Neural cell (in vitro differentiated cells): Measurements from ENCODE around the gene ELOA. TPM values are rescaled to one million over a fixed set of nuclear protein-coding genes. Genes with fewer than 3 reads are reported as not detected.

Experiments
- H2AFZ ChIP-seq: fragments of 200-600, 300-800 bp; sonication (generic), shearing (Covaris generic); 2 replicates; pipeline ENCODE4 v1.6.0; 2014; ENCODE audit warnings: low read depth, mild to moderate bottlenecking, antibody characterized with exemption, low read length, moderate library complexity
- H3F3A ChIP-seq: fragments of 200-600 bp; shearing (Covaris generic); 2 replicates; pipeline ENCODE4 v1.6.1; 2016; ENCODE audit warnings: mild to moderate bottlenecking, moderate library complexity, mixed read lengths, antibody characterized with exemption, low read length; ENCODE audit not compliant: insufficient read depth, poor library complexity, severe bottlenecking
- H3K27ac ChIP-seq: fragments of 200-600, 300-800 bp; sonication (generic), shearing (Covaris generic); 2 replicates; pipeline ENCODE4 v1.5.1; 2014; ENCODE audit warnings: mild to moderate bottlenecking, low read length, moderate library complexity
- H3K27me3 ChIP-seq: fragments of 300-800, 200-600 bp; sonication (generic), shearing (Covaris generic); 2 replicates; pipeline ENCODE4 v1.6.0; 2014; ENCODE audit warnings: mild to moderate bottlenecking, low read depth, low read length, moderate library complexity; ENCODE audit not compliant: insufficient read depth
- H3K36me3 ChIP-seq: fragments of 300-800, 200-600 bp; sonication (generic), shearing (Covaris generic); 2 replicates; pipeline ENCODE4 v1.5.1; 2014; ENCODE audit warnings: mild to moderate bottlenecking, antibody characterized with exemption, low read length, moderate library complexity; ENCODE audit not compliant: insufficient read depth
- H3K4me2 ChIP-seq: fragments of 300-800, 200-600 bp; sonication (generic), shearing (Covaris generic); 2 replicates; pipeline ENCODE4 v1.6.0; 2014; ENCODE audit warnings: mild to moderate bottlenecking, low read length
- H3K4me3 ChIP-seq: fragments of 300-800, 200-600 bp; sonication (generic), shearing (Covaris generic); 2 replicates; pipeline ENCODE4 v1.5.1; 2014; ENCODE audit warnings: mild to moderate bottlenecking, low read length, moderate library complexity
- H3K79me2 ChIP-seq: fragments of 200-600 bp; shearing (Covaris generic); replicated peaks from 2 replicates; pipeline ENCODE4 v1.6.0; 2014; ENCODE audit warnings: mild to moderate bottlenecking, low read length, moderate library complexity; ENCODE audit not compliant: insufficient read depth
- H3K9ac ChIP-seq: fragments of 300-800, 200-600 bp; sonication (generic), shearing (Covaris generic); 2 replicates; pipeline ENCODE4 v1.6.1; 2016; ENCODE audit warnings: mild to moderate bottlenecking, low read length, mixed read lengths
- H3K9me2 ChIP-seq: fragments of 200-600 bp; shearing (Covaris generic); 2 replicates; pipeline ENCODE4 v1.6.1; 2016; ENCODE audit warnings: mild to moderate bottlenecking, low read length, mixed read lengths; ENCODE audit not compliant: insufficient read depth
- H3K9me3 ChIP-seq: fragments of 200-600, 300-800 bp; sonication (generic), shearing (Covaris generic); 2 replicates; pipeline ENCODE4 v1.6.1; 2016; ENCODE audit warnings: mild to moderate bottlenecking, mixed run types, low read length, moderate library complexity, mixed read lengths
- H4K20me1 ChIP-seq: fragments of 200-600 bp; shearing (Covaris generic); 2 replicates; pipeline ENCODE4 v1.6.1; 2016; ENCODE audit warnings: mild to moderate bottlenecking, mixed run types; ENCODE audit not compliant: insufficient read depth
- CTCF ChIP-seq: fragments of 450-650 bp; IDR thresholded peaks from 2 replicates; pipeline ENCODE4 v1.5.1; 2014; ENCODE audit warnings: antibody characterized with exemption, mild to moderate bottlenecking, moderate library complexity; ENCODE audit not compliant: poor library complexity, severe bottlenecking
- EZH2 ChIP-seq: fragments of 200-600, 300-800 bp; shearing (Covaris generic), sonication (generic); IDR thresholded peaks from 2 replicates; pipeline ENCODE4 v1.6.1; 2014; ENCODE audit warnings: antibody characterized with exemption, low read length, borderline replicate concordance, mild to moderate bottlenecking; ENCODE audit not compliant: insufficient read depth, poor library complexity, severe bottlenecking
- POLR2AphosphoS5 ChIP-seq: IDR thresholded peaks from 2 replicates; pipeline ENCODE4 v1.6.1; 2012
- RAD21 ChIP-seq: fragments of 450-650 bp; conservative IDR thresholded peaks from 2 replicates; pipeline ENCODE4 v1.6.1; 2014; ENCODE audit warnings: antibody characterized with exemption, mild to moderate bottlenecking, moderate library complexity
- REST ChIP-seq: IDR thresholded peaks from 2 replicates; pipeline ENCODE4 v1.6.1; 2012; ENCODE audit warnings: borderline replicate concordance
- SMC3 ChIP-seq: fragments of 450-650 bp; conservative IDR thresholded peaks from 2 replicates; pipeline ENCODE4 v1.6.1; 2014; ENCODE audit warnings: antibody characterized with exemption, mild to moderate bottlenecking, moderate library complexity; ENCODE audit not compliant: poor library complexity
- TAF1 ChIP-seq: IDR thresholded peaks from 2 replicates; pipeline ENCODE4 v1.6.1; 2012; ENCODE audit warnings: low read depth
- polyA plus RNA-seq: library from polyadenylated mRNA; depleted of rRNA; stranded (reverse); fragments of >200 nt; gene quantifications from 2 replicates; pipeline ENCODE4 v1.2.3, GENCODE V29; 2014

Gene ELOA
- polyA plus RNA-seq, 1 donor from 2014 or later: 20.0 TPM

GRCh38 chr1:23791516-23792047 is 48.3 kb downstream of the ELOA start:
- TF ChIP-seq SMC3 (no peak), EZH2 (no peak)
- H3K27ac ChIP-seq: peak overlapping the region; percentile 69

DNA sequence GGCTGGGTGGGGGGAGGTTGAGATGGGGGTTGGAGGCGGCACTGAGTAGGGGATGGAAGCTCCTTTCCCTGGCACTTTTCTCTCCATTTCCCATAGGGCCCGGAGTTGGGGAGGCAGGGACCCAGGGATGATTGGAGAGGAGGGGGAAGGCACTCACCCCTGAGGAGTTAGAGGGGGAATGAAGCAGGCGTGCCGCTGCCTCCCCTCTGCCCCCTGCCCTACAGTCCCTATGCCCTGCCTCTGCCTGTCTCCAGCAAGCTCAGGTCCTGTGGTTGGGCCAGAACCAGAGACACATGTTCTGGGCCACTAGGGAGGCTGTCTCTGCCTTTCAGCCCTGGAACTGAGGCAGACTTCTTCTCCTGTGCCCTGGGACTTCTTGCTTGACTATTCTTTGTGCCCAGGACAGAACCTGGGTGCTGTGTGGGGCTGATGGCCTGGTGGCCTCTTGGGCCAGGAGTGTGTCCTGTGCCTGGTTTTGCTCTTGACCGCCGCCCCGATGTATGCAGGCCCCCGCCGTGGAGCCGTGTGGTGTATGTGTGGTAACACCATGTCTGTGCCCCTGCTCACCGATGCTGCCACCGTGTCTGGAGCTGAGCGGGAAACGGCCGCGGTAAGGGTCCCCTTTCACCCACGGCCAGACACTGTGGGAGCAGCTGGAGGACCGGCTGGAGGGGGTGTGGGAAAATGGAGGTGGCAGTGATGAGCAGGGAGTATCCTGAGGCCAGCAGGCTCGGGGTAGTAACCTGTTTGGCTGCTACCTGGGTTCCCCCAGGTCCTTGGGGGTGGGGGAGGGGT is 49.1 kb downstream of the ELOA start:
- no peak overlapping the region for H2AFZ ChIP-seq
- H3K27me3 ChIP-seq: no peaks in the 10 kb centered on the region
- H3K9me3 ChIP-seq: no peaks in the 10 kb centered on the region
- no peaks in the 10 kb centered on the region for H3K9me2 ChIP-seq
- TF ChIP-seq RAD21 (no peak), POLR2AphosphoS5 (no peak), EZH2 (no peak), TAF1 (no peak), REST (no peak), CTCF (no peak)
- H3K4me3 ChIP-seq: peak overlapping the region; percentile 77
- H3K9ac ChIP-seq: peak overlapping the region; percentile 83
- H3F3A ChIP-seq: no peaks in the 10 kb centered on the region
- peak overlapping the region; percentile 69 for H3K27ac ChIP-seq
- no peaks in the 10 kb centered on the region for H3K36me3 ChIP-seq
- peak overlapping the region; percentile 21 for H3K4me2 ChIP-seq
- H3K79me2 ChIP-seq: peaks cover 18% of the 10 kb centered on the region
- H4K20me1 ChIP-seq: no peaks in the 10 kb centered on the region

More at GRCh38 chr1:23791516-23792047, 48.3 kb downstream of the ELOA start:
- Histone ChIP-seq H2AFZ (peak overlapping the region; percentile 89), H4K20me1 (no peaks in the 10 kb centered on the region), H3F3A (no peaks in the 10 kb centered on the region), H3K9me3 (no peaks in the 10 kb centered on the region), H3K4me3 (peak overlapping the region; percentile 77), H3K27me3 (no peaks in the 10 kb centered on the region), H3K36me3 (no peaks in the 10 kb centered on the region), H3K79me2 (peaks cover 18% of the 10 kb centered on the region), H3K9ac (peak overlapping the region; percentile 83), H3K4me2 (peak overlapping the region; percentile 80), H3K9me2 (no peaks in the 10 kb centered on the region)
